Measurements from ENCODE around the gene PIP5K1B. TPM values are rescaled to one million over a fixed set of nuclear protein-coding genes. Genes with fewer than 3 reads are reported as not detected.

PIP5K1B gene
- total and polyA plus RNA-seq, 10 of the 15 experiments (the other 5 are each of a cell fraction or from before 2014, with no cell fraction given) = 6.8 to 16.3 (median 10.6) TPM

GRCh38 chr9:68797116-68797515 is 92.1 kb downstream of the PIP5K1B start:
- DNase-seq (ENCODE audit: low read depth, low spot score) (no peak), ATAC-seq (no peak), FAIRE-seq (no peak)
- Histone ChIP-seq H2AFZ (ENCODE audit: control insufficient read depth, low read depth, low read length) (no peak overlapping the region), H3K79me2 (ENCODE audit: control insufficient read depth, insufficient read depth, low read length) (no peaks in the 10 kb centered on the region), H3K9me3 (replicated peaks; ENCODE audit: control insufficient read depth, insufficient read depth, low read length) (no peaks in the 10 kb centered on the region), H3K4me1 (ENCODE audit: control insufficient read depth, insufficient read depth, low read length) (peaks cover 16% of the 10 kb centered on the region), H3K9ac (ENCODE audit: control insufficient read depth, insufficient read depth, low read length) (no peak overlapping the region), H4K20me1 (ENCODE audit: control insufficient read depth, insufficient read depth) (no peaks in the 10 kb centered on the region), H3K4me2 (ENCODE audit: control insufficient read depth, insufficient read depth) (no peak overlapping the region), H3K27me3 (replicated peaks in 1 of 2; ENCODE audit: control insufficient read depth in 2 of 2, insufficient read depth in 2 of 2, low read length in 1 of 2) (no peaks in the 10 kb centered on the region), H3K27ac (ENCODE audit: control insufficient read depth, insufficient read depth) (no peak overlapping the region), H3K4me3 (no peak overlapping the region), H3K36me3 (ENCODE audit: control insufficient read depth in 2 of 2, insufficient read depth in 2 of 2, low read length in 1 of 2) (no peaks in the 10 kb centered on the region)
- intact Hi-C loops (cut with micrococcal nuclease; ENCODE audit: unreplicated experiment) (no loop called here), in situ Hi-C loops (cut with MboI) (no loop called here)
- TF ChIP-seq SUPT20H (IDR thresholded peaks at IDR 0.05; ENCODE audit: borderline replicate concordance, control insufficient read depth, low read depth, low read length) (no peak), ZNF24 (IDR thresholded peaks at IDR 0.05) (no peak), PML (IDR thresholded peaks at IDR 0.05; ENCODE audit: low read length) (no peak), ZNF622 (IDR thresholded peaks at IDR 0.05) (no peak), CEBPB (IDR thresholded peaks at IDR 0.05; ENCODE audit: borderline replicate concordance in 1 of 2, low read depth in 2 of 2, low read length in 2 of 2) (no peak), SUZ12 (IDR thresholded peaks at IDR 0.05; ENCODE audit: unreplicated experiment) (no peak), IKZF1 (conservative IDR thresholded peaks at IDR 0.05) (no peak), EGR1 (IDR thresholded peaks at IDR 0.05; ENCODE audit: borderline replicate concordance in 1 of 2, low read depth in 2 of 2, low read length in 2 of 2) (no peak), SMARCA5 (IDR thresholded peaks at IDR 0.05) (no peak), CEBPZ (IDR thresholded peaks at IDR 0.05; ENCODE audit: low read depth, low read length) (no peak), SPI1 (IDR thresholded peaks at IDR 0.05; ENCODE audit: borderline replicate concordance, insufficient read depth, low read depth, low read length) (no peak), POLR2A (IDR thresholded peaks at IDR 0.05; ENCODE audit: low read depth, low read length) (no peak), MYC (IDR thresholded peaks at IDR 0.05; ENCODE audit: insufficient read depth, insufficient read length, insufficient replicate concordance, low read length, severe bottlenecking) (no peak), YY1 (IDR thresholded peaks at IDR 0.05; ENCODE audit: low read depth, low read length) (no peak), CHD4 (IDR thresholded peaks at IDR 0.05) (no peak), IRF4 (IDR thresholded peaks at IDR 0.05; ENCODE audit: low read depth, low read length) (no peak), KAT2A (conservative IDR thresholded peaks at IDR 0.05; ENCODE audit: control insufficient read depth, low read depth, low read length) (no peak), NKRF (conservative IDR thresholded peaks at IDR 0.05) (no peak)
- POLR2A ChIA-PET = no interaction called here
- SMC1A ChIA-PET (ENCODE audit: uncharacterized antibody, unreplicated experiment) = no interaction called here
- CTCF ChIA-PET = no interaction called here
- RAD21 ChIA-PET (ENCODE audit: unreplicated experiment) = no interaction called here
- WGBS (ENCODE audit: insufficient coverage, insufficient replicate concordance, low lambda C conversion rate, missing lambda C conversion rate) = 71% methylated on average over 3 of the region's 3 CpGs
- BruUV-seq (replicated peaks) = no TSS peak
